ENCODE measurements around the gene RFX3.

RFX3 gene

DNA sequence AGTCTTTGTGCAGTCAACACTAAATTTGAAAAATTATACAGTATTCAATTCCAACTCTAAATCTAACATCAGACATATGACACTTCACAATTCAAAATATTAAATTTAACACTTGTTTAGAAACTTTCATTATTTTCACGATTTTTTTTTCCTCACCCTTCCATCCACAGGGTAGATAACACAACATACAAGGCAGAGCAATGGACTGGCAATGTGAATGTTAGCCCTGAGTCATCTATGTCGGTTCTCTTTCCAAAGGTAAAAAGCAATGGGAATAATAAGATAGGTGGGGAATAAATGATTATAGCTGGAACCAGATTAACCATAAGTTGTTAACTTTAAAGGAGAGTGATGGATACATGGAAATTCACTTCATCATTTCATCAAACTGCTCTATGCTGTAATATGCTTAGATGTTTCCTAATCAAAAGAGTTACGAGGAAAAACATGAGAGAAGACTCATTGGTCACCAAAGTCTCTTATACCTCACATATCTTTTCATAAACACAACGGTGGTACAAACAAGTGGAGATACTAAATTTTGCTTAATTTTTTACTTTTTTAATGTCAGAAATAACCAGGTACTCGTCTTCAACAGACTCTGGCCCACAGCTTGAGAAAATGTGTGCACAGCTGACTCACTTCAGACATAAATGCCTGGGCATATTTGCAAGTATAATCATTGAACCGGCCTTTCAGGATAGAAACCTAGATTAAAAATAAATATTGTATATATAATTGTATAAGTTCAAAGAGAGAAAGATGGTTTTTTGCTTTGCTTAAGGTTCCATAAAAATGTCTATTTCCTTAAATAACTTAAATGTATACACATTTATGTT, 23.0 kb downstream of the RFX3 start:
- TF ChIP-seq, protein P1, sequence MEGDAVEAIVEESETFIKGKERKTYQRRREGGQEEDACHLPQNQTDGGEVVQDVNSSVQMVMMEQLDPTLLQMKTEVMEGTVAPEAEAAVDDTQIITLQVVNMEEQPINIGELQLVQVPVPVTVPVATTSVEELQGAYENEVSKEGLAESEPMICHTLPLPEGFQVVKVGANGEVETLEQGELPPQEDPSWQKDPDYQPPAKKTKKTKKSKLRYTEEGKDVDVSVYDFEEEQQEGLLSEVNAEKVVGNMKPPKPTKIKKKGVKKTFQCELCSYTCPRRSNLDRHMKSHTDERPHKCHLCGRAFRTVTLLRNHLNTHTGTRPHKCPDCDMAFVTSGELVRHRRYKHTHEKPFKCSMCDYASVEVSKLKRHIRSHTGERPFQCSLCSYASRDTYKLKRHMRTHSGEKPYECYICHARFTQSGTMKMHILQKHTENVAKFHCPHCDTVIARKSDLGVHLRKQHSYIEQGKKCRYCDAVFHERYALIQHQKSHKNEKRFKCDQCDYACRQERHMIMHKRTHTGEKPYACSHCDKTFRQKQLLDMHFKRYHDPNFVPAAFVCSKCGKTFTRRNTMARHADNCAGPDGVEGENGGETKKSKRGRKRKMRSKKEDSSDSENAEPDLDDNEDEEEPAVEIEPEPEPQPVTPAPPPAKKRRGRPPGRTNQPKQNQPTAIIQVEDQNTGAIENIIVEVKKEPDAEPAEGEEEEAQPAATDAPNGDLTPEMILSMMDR (IDR thresholded peaks at IDR 0.05; ENCODE audit: low read depth, low read length) = no peak
- no peak for DNase-seq
- Histone ChIP-seq H3K4me1 (no peaks in the 10 kb centered on the region; the same call in 1 of the 2 replicates), H3K27me3 (no peaks in the 10 kb centered on the region), H3K4me3 (ENCODE audit: low read depth, low read length) (no peak overlapping the region), H3K36me3 (no peaks in the 10 kb centered on the region), H3K9me3 (no peaks in the 10 kb centered on the region)

DNA sequence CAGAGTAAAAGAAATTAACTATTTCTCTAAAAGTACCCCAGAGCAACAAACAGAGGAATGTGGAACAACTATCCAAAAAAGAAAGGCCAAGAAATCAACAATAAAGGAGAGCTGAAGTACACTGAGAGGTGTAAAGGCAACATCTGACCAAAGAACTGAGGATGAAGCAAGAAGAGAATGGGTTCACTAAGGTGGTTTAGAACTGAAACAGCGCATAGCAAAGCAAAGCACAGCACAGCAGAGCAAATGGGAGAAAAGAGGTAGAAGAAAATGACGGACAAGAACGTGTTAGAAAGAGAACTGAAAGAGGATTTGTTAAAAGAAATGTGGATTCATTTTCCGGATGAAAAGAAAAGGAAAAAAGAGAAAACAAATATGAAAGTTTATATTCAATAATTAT, 25.8 kb downstream of the RFX3 start:
- Histone ChIP-seq H3K36me3 (no peaks in the 10 kb centered on the region), H3K27me3 (no peaks in the 10 kb centered on the region), H3K9me3 (no peaks in the 10 kb centered on the region), H3K4me1 (peaks cover 9% of the 10 kb centered on the region; the same call in 1 of the 2 replicates), H3K4me3 (ENCODE audit: low read depth, low read length) (no peak overlapping the region)
- no peak for DNase-seq
- TF ChIP-seq, protein P1 (IDR thresholded peaks at IDR 0.05; ENCODE audit: low read depth, low read length) = no peak

DNA sequence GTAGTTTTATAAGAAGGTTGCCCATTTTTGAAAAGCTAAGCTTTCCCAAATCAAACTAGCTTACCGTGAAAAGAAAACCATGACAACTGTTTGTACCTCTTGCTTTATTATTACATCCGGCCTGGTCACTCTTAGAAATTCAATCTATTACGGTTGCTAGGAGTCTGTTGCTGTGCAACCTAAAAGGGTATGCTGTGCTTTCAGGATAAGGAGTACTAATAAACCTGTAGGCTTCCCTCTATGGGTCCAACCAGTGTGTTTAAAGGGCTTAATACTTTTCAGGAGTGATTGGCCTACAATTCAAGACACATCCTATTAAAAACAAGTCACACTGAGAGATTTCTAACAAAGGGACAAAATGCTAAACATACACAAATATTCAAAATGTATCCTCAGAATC, 27.1 kb downstream of the RFX3 start:
- Histone ChIP-seq H3K27me3 (no peaks in the 10 kb centered on the region), H3K36me3 (no peaks in the 10 kb centered on the region), H3K4me3 (ENCODE audit: low read depth, low read length) (no peak overlapping the region), H3K9me3 (no peaks in the 10 kb centered on the region), H3K4me1 (peaks cover 9% of the 10 kb centered on the region; the same call in 1 of the 2 replicates)
- TF ChIP-seq, protein P1 (IDR thresholded peaks at IDR 0.05; ENCODE audit: low read depth, low read length) = no peak
- no peak for DNase-seq

DNA sequence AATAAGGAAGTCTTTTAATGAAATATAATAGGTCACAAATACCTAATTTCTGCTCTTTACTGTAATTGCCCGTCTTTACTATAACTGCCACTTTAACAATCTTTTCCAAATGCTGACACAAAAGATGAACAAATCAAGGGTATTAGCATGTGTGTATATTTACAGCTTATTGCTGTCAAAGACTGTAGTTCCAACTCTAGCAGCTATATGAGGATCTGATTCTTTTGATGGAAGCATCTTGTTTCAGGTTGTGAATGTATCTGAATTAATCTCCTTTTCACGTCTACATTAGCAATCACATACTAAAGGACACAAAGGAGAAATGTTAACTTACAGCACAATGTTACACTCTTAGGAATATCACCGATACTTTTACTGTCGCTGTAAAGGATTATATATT, 27.9 kb downstream of the RFX3 start:
- H3K4me1 ChIP-seq = peaks cover 9% of the 10 kb centered on the region; the same call in 1 of the 2 replicates
- no peak for DNase-seq
- no peaks in the 10 kb centered on the region for H3K36me3 ChIP-seq
- TF ChIP-seq, protein P1 (IDR thresholded peaks at IDR 0.05; ENCODE audit: low read depth, low read length) = no peak
- H3K27me3 ChIP-seq = no peaks in the 10 kb centered on the region
- no peak overlapping the region for H3K4me3 ChIP-seq (ENCODE audit: low read depth, low read length)
- H3K9me3 ChIP-seq = no peaks in the 10 kb centered on the region

DNA sequence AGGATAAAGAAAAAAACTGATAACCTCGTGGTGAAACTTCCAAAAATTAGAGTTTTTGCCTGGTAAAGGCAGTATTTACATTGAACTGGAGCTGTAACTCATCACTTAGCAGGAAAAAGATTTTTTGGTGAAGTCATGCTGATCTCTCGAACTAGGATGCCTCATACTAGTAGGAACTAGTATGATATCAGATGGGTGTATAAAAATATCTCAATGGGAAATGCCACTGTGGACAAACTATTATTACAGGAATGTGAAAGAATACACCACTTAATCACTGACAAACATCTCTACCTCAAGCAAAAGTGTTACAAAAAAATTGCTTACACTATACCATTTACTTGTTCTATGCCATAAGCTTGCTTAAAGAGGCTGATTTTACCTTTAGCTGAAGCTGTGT, 28.4 kb downstream of the RFX3 start:
- no peaks in the 10 kb centered on the region for H3K36me3 ChIP-seq
- H3K4me1 ChIP-seq = peaks cover 9% of the 10 kb centered on the region; the same call in 1 of the 2 replicates
- H3K27me3 ChIP-seq = no peaks in the 10 kb centered on the region
- TF ChIP-seq, protein P1 (IDR thresholded peaks at IDR 0.05; ENCODE audit: low read depth, low read length) = no peak
- no peak for DNase-seq
- no peak overlapping the region for H3K4me3 ChIP-seq (ENCODE audit: low read depth, low read length)
- no peaks in the 10 kb centered on the region for H3K9me3 ChIP-seq

DNA sequence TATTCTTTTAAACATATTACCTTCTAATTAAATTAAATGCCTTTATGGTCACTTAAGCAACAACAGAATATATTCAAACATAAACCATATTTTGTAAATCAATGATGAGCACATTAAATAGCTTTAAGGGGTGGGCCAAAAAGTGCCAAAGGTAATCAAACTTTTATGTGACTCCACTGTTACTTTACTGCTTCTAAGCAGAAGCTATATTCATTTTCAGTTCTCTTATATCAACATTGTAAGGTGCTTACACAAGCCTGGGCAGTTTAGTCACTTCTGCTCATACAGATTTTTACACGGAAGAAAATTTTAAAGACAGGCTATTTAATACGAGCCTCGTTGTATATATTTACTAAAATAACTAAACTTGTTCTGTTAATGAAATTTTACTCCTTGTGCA, 29.9 kb downstream of the RFX3 start:
- Histone ChIP-seq H3K4me3 (ENCODE audit: low read depth, low read length) (no peak overlapping the region), H3K9me3 (no peaks in the 10 kb centered on the region), H3K27me3 (no peaks in the 10 kb centered on the region), H3K4me1 (peaks cover 9% of the 10 kb centered on the region; the same call in 1 of the 2 replicates), H3K36me3 (no peaks in the 10 kb centered on the region)
- DNase-seq = no peak
- TF ChIP-seq, protein P1 (IDR thresholded peaks at IDR 0.05; ENCODE audit: low read depth, low read length) = no peak

Data from BE2C (cell line).